Right ventricle myocardium inferior (tissue), 1 donor: ENCODE measurements around the gene NCOA1. TPM values are rescaled to one million over a fixed set of nuclear protein-coding genes. Genes with fewer than 3 reads are reported as not detected.
A peak's percentile ranks its signal among the peaks of the same experiment; 100 is the strongest.
"Not testable (repeated sequence)": the region's sequence is repeated elsewhere in the genome, so short reads cannot be mapped to it uniquely, and the experiment has no call there.

ENCODE experiments used
- ATAC-seq: fragments of 200-7000 bp; cut with Tn5 transposase; one replicate; pipeline ENCODE4 v1.9.1; 2020; ENCODE audit warnings: mild to moderate bottlenecking, moderate library complexity
- DNase-seq: peaks from one replicate; pipeline ENCODE4 v3.0.0; 2021; ENCODE audit errors: missing footprints
- intact Hi-C: fragments of 100-400 bp; cut with DNase I; formaldehyde crosslinking; loops from one replicate; pipeline ENCODE4 v1.11.0; 2022
- total RNA-seq: library from RNA; stranded (reverse); fragmentation: NEBNext Ultra II Directional; extraction: Animal tissue kit (Norgen Biotek cat#: 25700); gene quantifications from one replicate; pipeline ENCODE4 v1.2.1, GENCODE V29; 2021
- donor health status: DM: no; HTN: yes; CAD: no; lungs with severe emphysema.

The NCOA1 gene
- total RNA-seq, 1 donor from 2014 or later: 31.0 TPM

DNA sequence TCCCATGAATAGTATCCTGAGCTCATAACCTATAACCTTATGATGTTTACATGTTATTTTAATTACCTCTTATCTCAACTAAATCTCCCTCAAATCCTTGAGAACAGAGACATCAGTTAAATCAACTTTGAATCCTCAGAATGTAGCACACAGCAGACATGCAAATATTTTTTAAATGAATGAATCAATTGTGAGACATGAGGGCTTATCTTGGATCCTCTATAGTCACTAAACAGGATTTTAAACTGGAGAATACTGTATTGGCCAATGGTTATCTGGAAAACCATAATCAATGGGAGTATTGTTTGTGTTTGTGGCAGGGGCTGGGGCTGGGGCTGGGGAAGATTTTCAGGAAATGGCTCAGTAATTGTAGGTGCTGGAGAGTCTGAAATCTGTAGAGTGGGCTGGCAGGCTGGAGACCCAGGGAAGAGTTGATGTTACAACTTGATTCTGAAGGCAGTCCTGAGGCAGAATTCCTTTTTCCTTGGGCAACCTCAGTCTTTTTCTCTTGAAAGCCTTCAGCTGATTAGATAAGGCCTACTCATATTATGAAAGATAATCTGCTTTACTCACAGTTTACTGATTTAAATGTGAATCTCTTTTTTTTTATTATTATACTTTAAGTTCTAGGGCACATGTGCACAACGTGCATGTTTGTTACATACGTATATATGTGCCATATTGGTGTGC lies 106.3 kb downstream of the NCOA1 start:
- DNase-seq (no peak), ATAC-seq (no peak)
- intact Hi-C loops: no loop called here

DNA sequence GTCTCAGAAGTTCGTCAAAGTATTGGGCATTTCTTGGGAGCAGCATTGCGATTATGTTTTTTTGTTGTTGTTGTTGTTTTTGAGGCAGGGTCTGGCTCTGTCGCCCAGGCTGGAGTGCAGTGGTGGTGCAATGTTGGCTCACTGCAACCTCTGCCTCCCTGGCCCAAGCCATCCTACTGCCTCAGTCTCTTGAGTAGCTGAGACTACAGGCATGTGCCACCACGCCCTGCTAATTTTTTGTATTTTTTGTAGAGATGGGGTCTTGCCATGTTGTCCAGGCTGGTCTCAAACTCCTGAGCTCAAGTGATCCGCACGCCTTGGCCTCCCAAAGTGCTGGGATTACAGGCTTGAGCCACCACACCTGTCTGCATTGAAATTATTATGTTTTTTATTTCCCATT lies 109.1 kb downstream of the NCOA1 start:
- intact Hi-C loops, ATAC-seq: not testable (repeated sequence)

DNA sequence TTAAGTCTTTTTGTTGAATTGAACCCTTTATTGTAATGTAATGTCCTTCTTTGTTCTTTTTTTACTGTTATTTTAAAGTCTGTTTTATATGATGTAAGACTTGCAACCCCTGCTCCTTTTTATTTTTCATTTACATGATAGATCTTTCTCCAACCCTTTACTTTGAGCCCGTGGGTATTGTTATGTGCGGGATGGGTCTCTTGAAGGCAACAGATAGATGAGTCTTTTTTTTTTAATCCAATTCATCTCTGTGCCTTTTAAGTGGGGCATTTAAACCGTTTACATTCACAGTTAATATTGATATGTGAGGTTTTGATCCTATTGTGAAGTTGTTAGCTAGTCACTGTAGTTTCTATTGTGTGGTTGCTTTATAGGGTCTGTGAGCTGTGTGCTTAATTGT lies 120.6 kb downstream of the NCOA1 start:
- no peak for DNase-seq
- no peak for ATAC-seq
- intact Hi-C loops: no loop called here

More for the DNA sequence above, 109.1 kb downstream of the NCOA1 start:
- not testable (repeated sequence) for DNase-seq

DNA sequence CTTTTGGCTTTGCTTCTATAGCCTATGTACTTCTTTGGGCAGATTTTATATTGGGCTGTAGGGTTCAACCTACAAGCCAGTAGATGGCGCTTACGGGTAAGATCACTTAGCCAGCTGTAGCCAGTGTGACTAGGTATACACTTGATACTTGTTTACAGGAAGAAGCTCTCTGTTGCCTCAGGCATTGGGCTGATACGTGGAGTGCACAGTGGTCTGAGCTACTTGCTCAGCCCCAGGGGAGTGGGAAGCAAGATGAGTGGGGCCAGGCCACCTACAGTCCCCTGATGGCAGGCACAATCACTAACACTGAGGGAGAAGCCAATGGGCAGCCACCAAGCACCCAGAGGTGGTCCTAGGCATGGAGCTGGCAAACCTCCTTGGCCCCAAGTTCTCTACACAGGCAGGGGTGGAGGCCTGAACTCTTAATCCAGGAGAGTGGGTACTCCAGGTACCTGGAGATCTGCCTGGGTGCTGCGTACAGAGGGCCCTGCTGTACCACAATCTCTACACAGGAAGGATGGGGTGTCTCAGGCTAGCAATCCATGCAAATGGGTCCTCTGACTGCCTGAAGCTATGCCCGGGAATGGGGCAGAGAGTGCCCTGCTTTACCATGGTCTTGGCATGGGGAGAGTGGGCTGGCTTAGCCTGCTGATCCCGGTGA lies 122.2 kb downstream of the NCOA1 start:
- no peak for DNase-seq
- intact Hi-C loops: no loop called here
- ATAC-seq: peak; percentile 31

DNA sequence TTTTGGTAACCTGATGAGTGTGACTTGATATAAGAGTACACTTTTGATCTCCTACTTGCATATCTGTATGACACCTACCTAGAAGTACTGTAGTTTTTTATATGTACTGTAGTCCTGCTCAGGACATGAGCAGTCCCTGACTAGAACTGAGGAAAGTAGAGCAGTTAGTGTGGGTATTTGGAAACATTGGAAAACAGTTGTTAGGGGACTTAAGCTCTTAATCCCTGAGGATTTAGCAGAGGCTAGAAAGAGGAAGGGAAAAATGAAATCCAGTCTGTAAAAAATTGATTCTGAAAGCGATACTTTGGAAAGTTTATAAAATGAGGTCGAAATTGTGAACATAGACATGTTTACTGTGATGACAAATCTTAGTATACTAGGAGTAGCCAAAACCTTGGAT lies 125.6 kb downstream of the NCOA1 start:
- intact Hi-C loops: no loop called here
- ATAC-seq (no peak), DNase-seq (no peak)

DNA sequence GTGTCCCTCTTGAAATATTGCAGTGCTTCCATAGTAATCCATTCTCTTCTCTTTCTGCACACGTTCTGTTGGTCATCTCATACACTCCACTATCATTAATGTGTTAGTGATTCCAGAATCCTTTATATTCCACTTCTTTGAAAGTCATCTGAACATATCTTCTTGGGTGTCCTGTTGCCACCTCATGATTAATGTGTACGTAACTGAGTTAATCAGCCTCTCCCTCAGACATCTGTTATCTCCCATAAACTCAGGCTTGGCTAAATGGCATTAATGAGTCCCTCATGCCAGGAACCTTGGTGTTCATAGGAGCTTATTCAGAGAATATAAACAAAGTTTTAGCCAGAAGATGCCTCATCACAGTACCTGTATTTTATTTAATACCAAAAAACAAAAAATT lies 126.4 kb downstream of the NCOA1 start:
- no peak for DNase-seq
- ATAC-seq: no peak
- intact Hi-C loops: no loop called here

DNA sequence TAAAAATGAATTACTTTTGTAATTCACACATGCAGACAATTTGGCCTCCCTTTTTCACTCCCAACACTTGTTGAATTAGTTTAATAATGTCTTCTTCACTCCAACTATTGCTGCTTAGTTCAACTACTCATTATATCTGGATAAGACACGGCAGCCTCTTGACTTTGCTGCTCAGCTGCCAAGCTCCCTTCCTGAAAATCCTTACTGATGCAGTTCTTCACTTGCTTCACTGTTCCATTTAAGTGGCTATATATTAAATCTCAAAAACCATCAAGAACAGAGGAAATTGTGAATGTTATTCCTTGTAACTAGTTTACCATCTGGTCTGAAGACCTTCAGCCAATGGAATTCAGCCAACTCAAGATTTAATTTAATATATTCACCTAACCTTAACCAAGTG lies 127.1 kb downstream of the NCOA1 start:
- no peak for ATAC-seq
- no peak for DNase-seq
- intact Hi-C loops: no loop called here

DNA sequence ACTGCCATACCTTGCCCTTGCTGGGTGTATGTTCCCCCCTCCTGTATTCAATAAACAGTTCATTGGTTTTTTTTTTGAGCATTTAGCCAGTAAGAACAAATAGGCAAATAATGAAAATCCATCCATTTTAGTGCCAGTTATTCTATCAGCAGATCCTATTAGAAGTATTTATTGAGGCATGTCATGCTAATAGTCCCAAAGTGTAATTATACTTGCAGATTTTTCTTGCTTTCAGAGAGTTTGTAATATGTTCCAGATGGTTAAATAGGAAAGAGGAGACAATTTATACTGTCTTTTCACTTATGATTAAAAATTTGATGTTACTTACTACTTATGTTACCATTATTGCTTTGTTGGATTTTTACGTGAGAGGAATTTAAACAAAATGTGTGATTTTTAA lies 127.6 kb downstream of the NCOA1 start:
- DNase-seq (no peak), ATAC-seq (no peak)
- intact Hi-C loops: no loop called here

DNA sequence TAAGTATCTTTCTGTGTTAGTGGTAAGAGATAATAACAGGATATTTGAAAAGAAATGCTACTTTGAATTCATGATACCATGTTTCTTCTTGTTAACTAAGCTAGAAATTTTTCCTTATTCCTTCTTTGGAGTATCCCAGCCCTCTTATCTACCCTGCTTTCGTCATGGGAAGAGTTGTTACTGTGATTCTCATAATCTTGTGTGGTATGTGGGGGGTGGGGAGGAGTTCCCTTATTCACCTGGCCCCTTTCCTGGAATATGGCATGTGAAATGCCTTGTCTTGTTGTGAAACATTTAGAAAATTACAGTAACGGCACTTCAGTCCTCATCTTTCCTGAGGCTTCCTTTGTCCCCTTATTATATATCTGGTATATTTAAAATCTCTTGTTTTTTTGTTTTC lies 129.9 kb downstream of the NCOA1 start:
- intact Hi-C loops: no loop called here
- no peak for ATAC-seq
- no peak for DNase-seq

DNA sequence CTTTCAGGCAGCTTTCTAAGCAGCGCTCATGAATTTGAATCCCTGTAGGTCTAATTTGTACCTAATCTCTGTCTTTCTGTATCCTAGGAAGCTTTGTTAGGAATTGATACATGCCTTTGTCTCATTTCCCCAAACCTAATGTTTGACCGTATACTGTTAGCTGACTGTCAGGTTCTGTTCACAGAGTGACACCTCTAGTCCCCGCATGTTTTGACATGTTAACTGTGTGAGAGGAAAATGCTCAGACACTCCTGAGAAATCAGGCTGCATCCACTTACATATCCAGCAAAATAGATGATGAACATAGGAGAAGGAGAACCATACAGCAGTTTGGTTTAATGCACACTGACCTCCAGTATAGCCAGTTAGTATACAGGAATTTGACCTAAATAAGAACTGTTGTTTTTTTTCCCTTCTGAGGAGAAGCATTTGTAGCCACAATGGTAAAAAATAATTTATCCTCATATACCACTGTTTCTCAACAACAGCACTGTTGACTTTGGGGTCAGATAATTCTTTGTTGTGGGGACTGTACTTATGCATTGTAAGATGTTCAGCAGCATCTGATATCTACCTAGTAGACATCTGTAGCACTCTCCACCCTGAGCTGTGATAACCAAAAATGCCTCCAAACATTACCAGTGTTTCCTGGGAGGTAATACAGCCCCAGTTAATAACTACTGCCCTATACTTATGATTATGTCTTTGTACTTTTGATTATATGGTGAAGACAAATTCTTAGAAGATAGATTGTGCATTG lies 130.9 kb downstream of the NCOA1 start:
- no peak for ATAC-seq

DNA sequence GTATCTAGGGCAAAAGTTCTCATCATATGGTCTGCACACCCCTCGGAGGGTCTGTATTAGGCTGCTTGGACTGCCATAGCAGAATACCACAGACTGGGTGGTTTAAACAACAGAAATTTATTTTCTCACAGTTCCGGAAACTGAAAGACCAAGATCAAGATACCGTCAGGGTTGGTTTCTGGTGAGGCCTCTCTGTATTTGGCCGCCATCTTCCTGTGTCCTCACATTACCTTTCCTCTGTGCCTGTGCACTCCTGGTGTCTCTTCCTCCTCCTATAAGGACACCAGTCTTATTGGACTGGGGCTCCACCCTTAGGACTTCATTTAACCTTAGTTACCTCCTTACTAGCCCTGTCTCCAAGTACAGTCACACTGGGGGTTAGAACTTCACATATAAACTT lies 132.5 kb downstream of the NCOA1 start:
- intact Hi-C loops: no loop called here
- DNase-seq: no peak
- ATAC-seq: no peak

More for the DNA sequence above, 130.9 kb downstream of the NCOA1 start:
- intact Hi-C loops: no loop called here
- no peak for DNase-seq

DNA sequence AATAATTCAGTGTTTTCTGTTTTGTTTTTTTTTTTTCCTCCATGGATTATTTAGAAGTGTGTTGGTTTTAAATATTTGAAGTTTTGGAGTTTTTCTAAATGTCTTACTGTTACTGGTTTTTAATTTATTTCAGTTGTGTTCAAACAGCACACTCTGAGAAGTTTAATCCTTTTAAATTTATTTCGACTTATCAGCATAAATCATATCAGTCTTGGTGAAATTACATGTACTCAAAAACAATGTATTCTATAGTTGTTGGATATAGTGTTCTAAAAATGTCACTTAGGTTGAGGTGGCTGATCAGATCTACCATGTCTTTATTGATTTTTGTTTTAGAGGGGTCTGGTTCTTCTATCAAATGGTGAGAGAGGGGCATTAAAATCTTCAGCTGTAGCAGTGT lies 134.7 kb downstream of the NCOA1 start:
- ATAC-seq (no peak), DNase-seq (no peak)
- intact Hi-C loops: no loop called here

DNA sequence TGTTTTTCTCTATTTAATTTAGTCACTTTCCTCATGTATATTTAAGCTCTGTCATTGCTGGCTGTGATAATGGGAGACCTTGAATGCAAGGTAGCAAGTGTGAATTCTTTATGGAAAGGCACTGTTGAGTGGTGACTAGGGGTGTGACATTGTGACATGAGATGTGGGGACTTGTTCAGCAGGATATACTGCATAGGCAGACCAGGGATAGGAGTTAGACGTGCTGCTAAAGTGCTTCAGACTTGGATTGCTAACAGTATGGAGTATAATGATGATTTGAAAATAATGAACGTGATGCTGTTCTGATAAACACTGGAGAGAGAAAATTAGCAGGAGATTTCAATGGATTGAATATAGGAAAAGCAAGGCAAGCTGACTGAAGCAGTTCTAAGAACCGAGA lies 135.1 kb downstream of the NCOA1 start:
- no peak for DNase-seq
- no peak for ATAC-seq
- intact Hi-C loops: no loop called here

DNA sequence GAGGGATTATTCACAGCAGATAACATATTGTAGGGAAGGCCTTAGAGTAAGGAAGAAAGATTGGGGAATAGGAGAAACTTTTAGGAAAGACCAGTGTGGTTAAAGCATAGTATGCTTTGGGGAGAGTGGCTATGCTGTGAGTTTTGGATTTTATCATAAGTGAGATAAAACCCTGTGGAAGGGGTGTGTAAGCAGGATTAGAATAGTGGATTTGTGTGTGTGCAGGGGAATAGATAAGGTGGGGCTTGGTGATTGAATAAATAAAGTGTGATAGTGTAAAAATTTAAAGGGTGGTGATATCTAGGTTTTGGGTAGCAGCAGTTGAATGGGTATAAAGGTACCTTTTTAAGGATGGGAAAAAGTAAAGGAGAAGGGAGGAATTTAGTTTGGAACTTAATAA lies 137.7 kb downstream of the NCOA1 start:
- ATAC-seq: no peak
- DNase-seq: no peak
- intact Hi-C loops: no loop called here

DNA sequence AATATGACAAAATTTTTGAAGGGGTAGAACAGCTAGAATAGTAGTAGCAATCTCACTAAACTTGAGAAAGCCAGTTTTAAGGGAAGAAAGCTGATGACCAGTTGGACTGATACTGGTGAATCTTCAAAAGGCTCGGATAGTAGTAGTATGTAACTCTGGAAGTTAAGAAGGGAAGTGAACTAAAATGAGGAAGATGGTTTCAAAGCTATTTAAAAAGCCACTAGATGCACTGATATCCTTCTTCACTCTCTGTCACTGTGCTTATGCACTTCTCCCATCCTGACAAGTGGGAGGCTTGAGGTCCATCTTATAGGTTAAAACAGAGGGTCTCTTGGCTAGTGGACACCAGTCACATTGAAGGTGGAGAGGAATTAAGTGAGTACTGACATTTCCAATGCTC lies 141.1 kb downstream of the NCOA1 start:
- no peak for ATAC-seq
- DNase-seq: no peak
- intact Hi-C loops: no loop called here

DNA sequence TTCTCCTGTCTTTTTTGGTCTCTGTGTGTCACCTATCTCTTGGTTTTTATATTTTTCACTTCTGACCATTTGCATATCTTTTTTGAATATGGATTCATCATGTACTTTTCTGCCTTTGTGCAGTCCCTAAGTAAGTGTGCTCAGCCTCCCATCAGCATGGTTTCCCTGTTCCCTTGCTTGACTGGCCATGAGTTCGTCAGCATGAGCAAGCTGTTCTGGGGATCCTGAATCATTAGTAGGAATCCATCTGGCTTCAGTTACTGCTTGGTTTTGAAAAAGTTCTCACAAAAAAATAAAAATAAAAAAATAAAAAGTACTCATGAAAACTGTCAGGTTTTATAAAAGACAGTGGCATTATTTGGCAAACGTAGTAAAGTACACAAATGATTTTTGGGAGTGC lies 144.1 kb downstream of the NCOA1 start:
- DNase-seq: no peak
- intact Hi-C loops: no loop called here
- no peak for ATAC-seq

DNA sequence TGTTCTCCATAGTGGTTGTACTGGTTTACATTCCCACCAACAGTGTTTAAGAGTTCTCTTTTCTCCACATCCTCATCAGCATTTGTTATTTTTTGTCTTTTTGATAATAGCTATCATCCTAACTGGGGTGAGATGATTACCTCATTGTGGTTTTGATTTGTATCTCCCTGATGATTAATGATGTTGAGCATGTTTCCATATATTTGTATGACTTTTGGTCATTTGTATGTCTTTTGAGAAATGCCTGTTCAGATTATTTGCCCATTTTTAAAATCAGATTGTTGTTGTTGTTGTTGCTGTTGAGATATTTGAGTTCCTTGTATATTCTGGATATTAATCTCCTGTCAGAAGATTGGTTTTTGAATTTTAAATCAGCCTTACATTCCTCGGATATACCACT lies 147.5 kb downstream of the NCOA1 start:
- DNase-seq: no peak
- ATAC-seq: no peak

DNA sequence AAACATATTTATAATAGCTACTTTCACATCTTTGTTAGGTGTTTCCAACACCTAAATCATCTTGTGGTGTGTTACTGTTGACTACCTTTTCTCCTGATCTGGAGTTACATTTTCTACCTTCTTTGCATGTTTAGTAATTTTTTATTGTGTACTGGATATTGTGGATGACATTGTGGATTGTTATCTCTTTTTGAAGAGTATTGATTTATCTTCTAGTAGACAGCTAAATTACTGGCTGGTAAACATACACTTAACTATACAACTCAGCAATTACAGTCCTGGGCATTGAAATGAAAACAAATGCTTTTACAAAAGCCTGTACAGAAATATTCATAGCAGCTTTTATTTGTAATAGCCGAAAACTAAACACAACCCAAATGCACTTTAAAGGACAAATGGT lies 151.3 kb downstream of the NCOA1 start:
- intact Hi-C loops: no loop called here
- DNase-seq (no peak), ATAC-seq (no peak)

More for the DNA sequence above, 147.5 kb downstream of the NCOA1 start:
- intact Hi-C loops: no loop called here

DNA sequence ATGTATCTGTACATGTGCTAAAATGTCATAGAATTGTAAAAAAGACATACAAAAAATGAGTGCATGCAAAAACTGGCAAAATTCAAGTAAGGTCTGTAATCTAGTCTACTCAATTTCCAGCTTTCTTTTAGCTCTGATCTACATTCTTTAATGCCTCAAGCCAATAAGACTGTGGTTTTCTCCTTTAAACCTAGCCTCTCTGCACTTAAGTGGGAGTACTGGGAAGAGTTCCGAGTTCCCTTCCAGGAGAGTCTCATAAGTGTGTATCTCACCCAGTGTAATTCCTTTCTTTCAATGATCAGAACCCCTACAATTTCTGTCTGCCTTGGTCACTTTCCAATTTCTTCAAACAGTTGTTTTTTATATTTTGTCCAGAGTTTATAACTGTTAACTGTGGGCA lies 152.0 kb downstream of the NCOA1 start:
- no peak for ATAC-seq
- DNase-seq: no peak
- intact Hi-C loops: no loop called here

DNA sequence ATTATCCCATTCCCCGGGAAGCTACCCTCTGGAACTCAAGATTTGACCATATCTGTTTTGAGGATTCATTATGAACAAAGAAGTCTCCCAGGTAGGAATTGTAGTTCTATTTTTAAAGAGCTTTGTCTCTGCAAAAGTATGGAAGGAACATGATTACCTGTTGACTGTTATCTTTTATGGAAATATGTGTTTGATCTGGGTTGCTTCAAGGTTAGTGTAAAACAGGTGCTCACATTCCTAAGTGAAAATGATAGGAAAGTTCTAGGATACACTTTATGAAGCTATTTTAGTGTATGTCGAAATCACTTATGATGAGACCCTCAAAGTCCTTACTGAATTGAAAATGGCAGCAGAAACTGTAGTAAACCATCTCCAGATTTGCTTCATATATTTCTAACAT lies 153.0 kb downstream of the NCOA1 start:
- ATAC-seq: no peak
- intact Hi-C loops: no loop called here

More for the DNA sequence above, 153.0 kb downstream of the NCOA1 start:
- DNase-seq: no peak
